ENCODE measurements around the gene ACTR6.
"Not testable (repeated sequence)": the region's sequence is repeated elsewhere in the genome, so short reads cannot be mapped to it uniquely, and the experiment has no call there.

ACTR6 gene

DNA sequence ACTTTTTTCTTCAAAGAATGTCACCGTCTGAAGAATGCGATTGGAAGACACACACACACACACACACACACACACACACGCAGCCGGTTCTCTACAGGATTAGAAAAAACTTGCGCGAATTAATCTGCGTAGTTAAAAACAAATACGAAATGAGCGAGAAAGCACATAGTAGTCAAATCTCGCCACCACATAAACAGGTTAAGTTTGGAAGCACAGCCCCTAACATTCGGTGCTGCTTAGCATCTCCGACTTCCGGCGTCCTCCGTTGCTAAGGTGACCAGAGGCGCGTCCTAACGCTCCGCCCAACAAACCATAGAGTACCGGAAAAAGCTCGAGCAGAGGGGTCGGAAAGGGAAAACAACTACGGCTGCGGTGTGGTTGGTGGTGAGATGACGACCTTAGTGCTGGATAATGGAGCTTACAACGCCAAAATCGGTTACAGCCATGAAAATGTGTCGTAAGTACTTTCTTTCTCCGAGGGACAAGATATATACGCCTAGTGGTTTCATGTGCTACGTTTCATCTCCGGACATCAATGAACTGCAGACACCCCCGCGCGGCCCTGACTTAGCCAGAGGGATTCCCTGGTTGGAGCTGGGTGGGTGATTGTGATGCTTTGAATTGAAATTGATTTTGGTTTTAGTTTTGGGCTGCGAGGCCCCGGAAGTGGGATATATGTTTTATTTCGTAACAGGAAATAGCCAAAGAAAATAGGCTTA, at the start of gene ACTR6:
Gene ACTR6, plus strand, starts transcription at position 353 of the 719 bp plus-strand sequence. Its CDS starts 37 bp downstream, at position 390.
- FAIRE-seq (peak; percentile 55), DNase-seq (ENCODE audit: insufficient read length, low spot score) (peak; percentile 91)

DNA sequence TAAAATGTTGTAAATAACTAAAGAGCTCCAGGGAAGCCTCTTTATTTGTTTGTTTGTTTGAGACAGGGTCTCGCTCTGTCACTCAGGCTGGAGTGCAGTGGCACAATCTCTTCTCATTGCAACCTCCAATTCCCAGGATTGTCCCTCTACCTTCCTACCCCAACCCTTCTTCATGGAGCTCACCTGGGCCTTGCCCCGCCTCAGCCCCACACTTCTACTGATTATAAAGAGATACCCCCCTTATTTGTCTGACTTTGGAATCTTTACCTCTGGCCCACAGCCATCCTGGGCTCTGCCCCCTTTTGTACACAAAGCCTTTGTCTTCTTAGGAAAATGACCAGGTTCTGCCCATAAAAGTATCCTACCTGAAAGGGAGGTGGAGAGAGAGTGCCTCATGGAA, 48.8 kb upstream of the ACTR6 start:
- FAIRE-seq, result no peak

DNA sequence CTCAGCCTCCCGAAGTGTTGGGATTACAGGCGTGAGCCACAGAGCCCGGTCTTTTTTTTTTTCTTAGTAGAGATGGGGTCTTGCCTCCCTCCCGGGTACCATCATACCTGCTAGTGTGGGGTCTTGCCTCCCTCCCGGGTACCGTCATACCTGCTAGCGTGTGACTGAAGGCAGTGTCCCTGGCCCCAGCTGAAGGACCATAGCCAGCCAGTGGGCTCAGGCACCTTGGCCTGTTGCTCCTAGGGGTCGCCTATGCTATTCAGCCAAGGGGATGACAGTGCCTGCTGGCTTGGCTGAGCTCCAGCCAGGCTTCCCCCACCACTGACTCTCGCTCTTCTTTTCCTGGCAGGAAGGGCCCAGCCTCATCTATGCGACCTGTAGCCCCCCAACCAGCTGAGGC, 47.5 kb upstream of the ACTR6 start:
- no peak for DNase-seq (ENCODE audit: insufficient read length, low spot score)
- FAIRE-seq, result no peak

More for the DNA sequence above, 48.8 kb upstream of the ACTR6 start:
- DNase-seq (ENCODE audit: insufficient read length, low spot score), result no peak

DNA sequence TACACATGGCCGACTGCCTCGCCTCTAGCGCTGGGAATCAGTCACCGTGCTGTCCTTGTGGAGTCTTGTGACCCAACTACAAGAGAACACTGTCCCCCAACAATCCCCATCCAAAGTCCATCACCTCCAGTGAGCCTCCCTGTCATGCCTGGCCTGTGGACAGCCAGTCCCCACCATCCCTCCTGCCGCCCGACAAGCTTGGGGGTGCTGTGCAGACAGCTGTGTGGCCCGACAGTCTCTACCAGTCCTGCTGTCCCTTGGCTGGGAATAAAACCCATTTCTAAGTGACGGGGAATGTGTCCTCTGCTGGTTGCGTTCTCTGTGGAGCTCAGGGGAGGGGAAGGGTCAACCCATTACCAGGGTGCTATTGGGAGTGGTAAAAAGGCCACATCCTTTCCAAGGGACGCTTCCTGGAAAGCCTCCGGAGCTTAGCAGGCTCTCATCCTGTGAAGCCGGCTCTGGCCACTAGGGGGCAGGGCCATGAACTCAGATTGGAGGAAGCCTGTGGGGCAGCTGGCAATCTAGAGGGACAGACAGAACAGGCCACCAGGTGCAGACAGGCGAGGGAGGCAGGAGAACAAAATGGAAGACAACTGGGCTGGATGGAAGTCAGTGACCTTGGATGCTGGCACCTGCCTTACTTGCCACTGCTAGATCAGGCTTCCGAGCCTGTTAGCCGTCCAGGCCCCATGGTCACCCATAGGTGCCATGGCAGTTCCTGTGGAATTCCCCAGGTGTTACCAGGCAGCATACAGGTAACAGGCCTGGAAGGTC, 46.0 kb upstream of the ACTR6 start:
- DNase-seq (ENCODE audit: insufficient read length, low spot score), result peak; percentile 52
- peak; percentile 16 for FAIRE-seq

DNA sequence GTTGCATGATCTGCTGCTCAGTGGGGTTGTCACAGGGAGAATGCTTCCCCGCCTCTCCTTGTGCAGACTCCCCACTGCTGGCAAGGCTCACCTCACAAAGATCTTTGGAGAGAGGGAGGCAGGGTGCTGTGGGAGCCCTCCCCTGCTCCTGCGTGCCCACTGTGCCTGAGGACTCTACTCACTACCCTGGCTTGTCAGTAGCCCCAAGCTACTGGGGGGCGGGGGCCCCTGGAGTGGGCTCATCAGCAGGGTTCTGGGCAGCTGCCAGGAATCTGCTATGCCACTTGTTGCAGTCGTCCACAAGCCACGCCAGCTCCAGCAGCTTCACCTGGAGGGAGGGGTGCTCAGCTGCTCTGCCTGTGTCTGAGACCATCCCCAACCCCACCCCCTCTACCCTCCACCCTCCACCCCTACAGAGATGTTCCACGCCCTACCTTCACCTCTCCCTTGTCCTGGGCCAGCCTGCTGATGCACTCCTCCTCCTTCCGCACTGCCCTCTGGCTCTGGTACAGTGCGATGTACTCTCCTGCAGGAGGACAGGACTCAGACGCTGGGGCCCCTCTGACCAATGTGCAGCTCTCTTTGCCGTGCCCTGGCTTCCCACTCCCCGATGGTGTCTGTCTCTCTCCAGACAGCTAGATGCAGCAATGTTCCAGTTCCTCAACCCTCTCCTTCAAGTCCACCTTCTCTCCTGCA, 43.7 kb upstream of the ACTR6 start:
- DNase-seq (ENCODE audit: insufficient read length, low spot score), result no peak
- no peak for FAIRE-seq

DNA sequence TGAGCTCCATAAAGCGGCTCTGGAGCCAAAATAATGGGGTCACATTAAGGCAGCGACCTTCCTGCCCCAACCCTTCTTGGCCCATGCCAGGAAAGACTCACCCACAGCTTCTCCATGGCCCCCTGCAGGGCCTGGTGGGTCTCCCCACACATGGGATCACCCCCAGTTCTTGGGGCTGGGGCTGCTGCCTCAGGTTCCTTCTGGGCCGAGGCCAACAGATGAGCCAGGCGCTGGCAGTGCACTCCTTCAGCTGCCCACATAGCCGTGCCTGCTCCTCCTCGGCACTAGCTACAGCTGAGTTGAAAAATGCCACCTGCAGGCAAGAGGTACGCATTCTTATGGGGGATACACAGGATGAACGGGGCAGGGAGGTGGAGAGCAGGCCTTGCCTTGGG, 43.2 kb upstream of the ACTR6 start:
- FAIRE-seq, result no peak
- DNase-seq (ENCODE audit: insufficient read length, low spot score), result no peak

DNA sequence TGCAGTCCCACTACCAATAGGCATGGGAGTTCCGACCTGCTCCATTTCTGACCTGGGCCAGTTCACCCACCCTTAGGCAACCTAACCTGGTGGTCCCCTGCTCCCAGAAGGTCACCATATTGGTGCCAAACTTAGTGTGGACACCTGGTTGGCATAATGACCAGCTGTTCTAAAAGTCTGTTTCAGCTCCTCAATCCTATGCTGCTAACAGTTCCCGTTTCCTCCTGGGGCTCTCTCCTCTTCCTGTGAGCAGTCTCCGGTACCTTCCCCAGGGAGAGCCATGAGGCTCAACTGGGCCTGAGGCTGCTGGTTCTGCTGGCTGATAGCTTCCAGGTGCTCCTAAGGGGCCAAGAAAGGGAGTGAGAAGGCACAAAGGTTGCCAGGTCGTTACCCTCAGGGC, 42.1 kb upstream of the ACTR6 start:
- FAIRE-seq (no peak), DNase-seq (ENCODE audit: insufficient read length, low spot score) (no peak)

DNA sequence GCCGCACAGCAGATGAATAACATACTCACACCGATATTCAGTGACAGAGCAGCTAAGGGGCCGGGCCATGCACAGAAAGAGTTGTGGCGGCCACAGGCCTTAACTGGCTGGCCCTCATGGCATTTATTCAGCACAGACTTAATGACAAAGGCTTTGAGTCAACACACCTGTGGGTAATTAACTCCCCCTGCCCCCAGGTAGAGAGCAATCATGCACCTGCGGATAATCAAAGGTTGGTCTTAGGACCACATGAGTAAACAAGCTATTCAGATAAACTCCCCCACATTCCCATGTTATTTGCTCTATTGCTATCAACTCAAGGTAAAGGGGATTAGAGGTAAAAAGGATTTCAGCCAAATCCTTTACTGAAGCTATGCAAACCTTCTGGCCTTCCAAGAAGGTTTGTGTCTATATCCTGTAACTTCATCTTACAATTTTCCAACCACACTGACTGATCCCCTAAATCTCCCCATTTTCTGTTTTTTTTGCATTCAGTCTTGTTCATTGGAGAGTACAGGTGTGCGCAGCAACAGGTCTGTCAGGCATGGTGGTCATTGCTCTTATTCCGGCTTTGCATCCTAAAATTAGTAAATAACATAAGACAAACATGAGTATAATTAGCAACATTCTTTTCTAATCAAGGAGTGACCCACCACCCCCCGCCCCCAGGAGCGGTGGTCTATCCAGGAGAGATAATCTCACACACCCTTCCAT, 41.1 kb upstream of the ACTR6 start:
- no peak for FAIRE-seq
- no peak for DNase-seq (ENCODE audit: insufficient read length, low spot score)

DNA sequence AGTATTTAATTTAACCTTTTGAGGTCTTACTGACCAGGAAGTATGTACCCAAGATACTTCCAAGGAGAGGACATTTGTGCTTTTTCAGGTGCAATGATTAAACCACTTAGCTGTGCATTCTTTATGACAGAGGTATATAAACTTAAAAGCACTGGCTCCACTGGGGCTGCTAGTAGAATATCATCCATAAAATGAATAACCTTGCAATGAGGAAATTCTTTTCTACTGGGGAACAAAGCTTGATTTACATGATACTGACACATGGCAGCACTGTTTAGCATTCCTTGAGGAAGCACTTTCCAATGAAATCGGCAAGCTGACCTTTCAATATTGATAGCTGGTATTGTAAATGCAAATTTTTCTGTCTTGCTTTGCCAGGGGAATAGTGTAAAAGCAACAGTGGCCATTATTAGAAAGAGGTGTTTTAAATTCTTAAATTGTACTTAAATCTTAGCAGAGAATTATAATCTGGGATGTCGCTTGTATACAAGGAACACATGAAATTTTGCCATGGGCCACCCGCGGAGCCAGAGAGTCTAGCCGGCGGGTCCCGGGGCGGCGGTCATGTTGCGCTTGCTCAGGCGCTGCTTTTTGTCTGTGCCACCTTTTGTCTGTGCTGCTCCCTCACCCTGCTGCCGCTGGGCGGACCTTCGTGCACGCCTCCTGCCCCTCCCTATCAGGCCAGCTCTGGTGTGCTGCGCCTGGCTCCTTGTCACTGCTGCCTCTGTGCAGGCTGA, 37.0 kb upstream of the ACTR6 start:
- FAIRE-seq, result peak; percentile 88

DNA sequence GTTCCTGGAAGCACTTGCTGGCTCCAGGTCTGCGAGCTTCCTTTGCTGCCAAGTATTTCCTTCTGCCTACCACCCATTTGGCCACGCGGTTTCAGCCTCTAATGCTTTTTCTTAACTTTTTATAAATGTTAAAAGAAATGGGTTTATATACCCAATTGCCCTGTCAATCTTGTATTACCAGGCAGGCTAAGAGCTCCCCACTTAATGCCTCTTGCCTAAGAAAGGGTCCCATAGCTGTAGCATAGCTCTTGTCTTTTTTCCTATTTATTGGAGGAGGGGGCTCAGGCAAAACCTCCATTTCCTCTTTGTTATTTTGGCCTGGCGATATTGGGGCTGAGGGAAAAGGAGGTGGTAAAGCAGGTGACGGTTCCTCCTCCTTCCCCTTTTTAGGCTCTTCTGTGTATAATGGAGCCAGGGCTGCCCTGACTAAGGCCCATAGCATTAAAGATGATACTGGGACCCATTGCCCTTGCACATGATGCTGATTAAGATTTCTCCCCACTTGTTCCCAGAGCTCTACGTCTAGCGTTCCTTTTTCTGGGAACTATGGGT, 36.4 kb upstream of the ACTR6 start:
- no peak for FAIRE-seq

More for the DNA sequence above, 37.0 kb upstream of the ACTR6 start:
- DNase-seq (ENCODE audit: insufficient read length, low spot score), result peak; percentile 83

DNA sequence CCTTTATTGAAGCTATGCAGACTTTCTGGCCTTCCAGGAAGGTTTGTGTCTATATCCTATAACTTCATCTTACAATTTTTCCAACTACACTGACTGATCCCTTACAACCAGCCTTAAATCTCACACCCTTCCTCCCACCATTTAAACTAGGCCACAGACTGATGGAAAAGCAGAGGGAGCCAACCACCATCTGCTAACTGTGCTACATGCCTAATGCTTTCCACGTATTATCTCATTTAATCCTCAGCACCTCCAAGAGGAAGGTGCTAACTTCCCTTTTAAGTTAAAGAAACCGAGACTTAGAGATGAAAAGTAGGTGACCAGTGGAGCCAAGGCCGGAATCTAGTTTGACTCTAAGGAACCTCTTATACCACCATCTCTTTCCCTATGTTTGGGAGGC, 35.3 kb upstream of the ACTR6 start:
- FAIRE-seq (no peak), DNase-seq (ENCODE audit: insufficient read length, low spot score) (no peak)

More for the DNA sequence above, 36.4 kb upstream of the ACTR6 start:
- DNase-seq (ENCODE audit: insufficient read length, low spot score), result no peak

DNA sequence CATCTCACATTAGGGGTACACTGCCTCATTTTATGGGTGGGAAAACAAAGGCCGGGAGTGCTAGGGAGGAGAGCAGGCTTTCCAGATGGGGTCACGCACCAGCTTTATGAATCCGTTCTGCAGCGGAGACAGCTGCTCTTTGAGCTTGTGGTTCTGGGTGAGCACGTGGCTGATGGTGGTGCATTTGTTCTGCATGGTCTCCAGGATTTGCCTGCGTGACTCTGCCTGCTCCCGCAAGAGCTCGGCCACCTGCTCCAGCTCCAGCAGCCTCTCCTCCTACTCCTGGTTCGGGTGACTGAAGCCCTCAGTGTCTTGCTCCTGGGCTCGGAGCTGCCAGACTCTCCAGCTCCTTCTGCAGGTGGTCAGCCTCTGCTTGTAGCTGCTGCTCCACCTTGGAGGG, 34.4 kb upstream of the ACTR6 start:
- DNase-seq (ENCODE audit: insufficient read length, low spot score), result no peak
- FAIRE-seq, result no peak

DNA sequence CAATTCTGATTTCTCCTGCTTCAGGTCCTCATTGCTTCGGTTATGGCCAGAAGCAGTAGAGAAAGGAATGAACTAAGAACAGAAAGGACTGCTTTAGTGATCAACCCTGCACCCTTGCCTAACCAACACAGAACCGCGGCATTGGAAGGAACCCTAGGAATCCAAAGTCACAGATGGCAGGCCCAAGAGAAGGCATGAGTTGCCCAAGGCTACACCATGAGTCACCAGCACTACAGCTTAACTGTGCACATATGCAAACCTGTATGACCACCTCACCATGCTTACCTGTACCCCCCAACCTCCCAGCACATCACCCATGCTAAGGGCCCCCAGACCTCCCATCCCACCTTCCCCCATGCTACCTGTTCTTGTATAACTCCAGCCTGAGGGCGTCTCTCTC, 32.1 kb upstream of the ACTR6 start:
- DNase-seq (ENCODE audit: insufficient read length, low spot score), result no peak
- FAIRE-seq, result no peak

DNA sequence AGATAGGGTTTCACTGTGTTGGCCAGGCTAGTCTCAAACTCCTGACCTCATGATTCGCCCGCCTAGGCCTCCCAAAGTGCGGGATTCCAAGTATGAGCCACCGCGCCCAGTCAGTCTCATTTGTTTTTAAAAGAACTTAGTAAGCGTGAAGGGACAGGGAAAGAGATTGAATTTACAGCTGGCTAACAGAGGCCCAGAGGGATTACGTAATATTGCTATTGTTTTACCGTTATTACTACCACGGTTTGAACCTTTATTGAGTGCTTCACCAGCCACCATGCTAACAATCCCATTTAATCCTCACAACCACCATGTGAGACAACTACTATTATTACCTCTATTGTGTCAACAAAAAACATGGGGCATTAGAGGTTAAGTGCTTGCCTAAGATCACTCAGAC, 31.3 kb upstream of the ACTR6 start:
- FAIRE-seq (no peak), DNase-seq (ENCODE audit: insufficient read length, low spot score) (no peak)

DNA sequence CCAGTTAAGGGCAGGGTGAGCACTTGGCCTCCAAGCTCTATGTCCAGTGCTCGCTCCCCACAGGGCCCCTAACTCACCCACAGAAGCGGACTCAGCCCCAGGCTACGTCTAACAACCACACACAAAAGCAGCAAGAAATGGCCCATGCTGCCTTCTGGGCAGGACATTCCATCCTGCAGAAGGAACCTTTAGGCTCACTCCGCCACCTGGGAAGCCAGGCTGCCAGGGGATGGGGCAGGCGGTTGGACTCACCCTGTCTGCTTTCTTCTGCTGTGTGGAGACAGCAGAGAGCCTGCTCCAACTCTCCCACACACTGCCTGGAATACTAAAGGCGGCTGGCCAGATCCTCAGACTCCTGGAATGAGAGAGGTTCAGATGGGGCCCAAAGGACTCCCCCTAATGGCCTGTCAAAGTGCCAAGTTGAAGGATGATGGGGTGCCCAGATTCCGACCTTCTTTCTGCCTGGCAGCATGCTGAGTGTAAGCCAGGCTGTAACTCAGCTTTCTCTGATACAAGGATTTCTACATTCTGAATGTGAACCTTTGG, 30.2 kb upstream of the ACTR6 start:
- no peak for FAIRE-seq

DNA sequence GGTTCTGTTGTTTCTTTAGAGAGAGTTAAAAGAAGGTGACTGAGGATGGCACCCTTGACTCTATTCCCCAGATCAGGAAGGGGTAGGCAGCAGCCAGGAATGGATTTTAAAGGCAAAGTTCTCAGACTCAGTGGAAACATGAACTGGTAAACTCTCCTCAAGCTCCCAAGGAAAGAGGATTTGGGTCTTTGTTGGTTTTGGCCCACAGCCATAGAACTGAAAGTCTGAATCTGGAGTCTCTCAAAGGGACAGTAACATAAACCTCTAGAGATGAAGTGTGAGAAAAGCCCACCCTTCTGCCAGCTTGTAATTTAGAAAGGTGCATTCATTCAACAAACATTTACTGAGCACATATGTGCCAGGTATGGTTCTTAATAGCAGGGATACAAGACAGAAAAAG, 29.4 kb upstream of the ACTR6 start:
- FAIRE-seq (no peak), DNase-seq (ENCODE audit: insufficient read length, low spot score) (no peak)

More for the DNA sequence above, 30.2 kb upstream of the ACTR6 start:
- no peak for DNase-seq (ENCODE audit: insufficient read length, low spot score)

DNA sequence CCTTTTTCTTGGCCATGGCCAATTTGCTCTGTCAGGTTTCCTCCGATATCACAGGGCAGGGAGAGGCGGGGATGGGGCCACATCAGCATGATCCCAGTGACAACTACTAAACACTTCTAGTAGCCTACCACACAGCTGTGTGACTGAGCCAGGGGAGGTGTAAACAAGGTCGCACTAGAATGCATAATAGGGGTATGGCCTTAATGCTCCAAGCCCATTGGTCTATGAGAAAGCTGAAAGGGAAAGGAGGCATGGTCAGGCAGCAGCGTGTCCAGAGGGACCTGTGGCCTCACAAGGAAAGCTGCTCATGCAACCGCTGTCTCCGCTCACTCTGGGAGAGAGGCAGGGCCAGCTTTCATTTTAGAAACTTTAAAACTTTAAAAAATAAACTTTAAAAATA, 27.5 kb upstream of the ACTR6 start:
- no peak for DNase-seq (ENCODE audit: insufficient read length, low spot score)
- FAIRE-seq, result no peak

DNA sequence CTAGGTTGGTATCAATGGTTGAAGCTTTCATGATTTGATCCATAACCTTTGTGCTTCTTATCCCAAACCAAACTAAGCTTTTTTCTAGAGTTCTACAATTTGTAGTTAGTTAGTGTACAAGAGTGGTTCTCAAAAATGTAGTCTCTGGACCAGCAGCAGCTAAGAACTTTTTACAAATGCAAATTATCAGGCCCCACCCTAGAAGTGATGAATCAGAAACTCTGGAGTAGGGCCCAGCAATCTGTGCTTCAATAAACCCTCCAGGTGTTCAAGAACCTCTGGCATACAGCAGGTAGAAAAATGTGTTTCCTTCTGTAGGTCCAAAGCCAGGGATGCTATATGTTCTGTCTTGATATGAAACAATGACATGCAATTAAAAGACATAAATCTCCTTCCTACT, 26.1 kb upstream of the ACTR6 start:
- DNase-seq (ENCODE audit: insufficient read length, low spot score) (no peak), FAIRE-seq (no peak)

DNA sequence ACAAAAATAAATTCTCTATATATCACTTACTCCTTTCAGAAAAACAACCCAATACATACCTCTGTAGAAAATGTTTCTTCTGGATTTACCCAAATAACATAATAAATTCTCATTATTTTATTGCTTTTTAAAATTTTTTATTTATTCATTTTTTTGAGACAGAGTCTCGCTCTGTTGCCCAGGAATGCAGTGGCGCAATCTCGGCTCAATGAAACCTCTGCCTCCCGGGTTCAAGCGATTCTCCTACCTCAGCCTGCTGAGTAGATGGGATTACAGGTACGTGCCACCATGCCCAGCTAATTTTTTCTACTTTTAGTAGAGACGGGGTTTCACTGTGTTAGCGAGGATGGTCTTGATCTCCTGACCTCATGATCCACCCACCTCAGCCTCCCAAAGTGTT, 24.1 kb upstream of the ACTR6 start:
- not testable (repeated sequence) for DNase-seq (ENCODE audit: insufficient read length, low spot score); FAIRE-seq

DNA sequence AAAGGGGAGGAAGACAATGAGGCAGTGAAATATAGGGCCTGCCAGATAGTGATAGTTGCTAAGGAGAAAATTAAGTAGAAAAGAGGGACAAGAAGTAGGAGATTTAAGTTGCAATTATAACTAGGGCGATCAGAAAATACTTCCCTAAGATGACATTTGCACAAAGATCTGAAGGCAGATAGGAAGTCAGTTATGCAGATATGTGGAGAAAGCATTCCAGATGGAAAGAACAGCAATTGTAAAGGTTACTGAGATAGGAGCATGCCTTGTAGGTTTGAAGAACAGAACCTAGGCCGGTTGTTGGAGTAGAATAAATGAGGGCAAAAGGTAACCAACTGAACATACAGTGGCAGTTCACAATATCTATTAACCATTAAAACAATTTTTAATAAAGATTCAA, 21.4 kb upstream of the ACTR6 start:
- DNase-seq (ENCODE audit: insufficient read length, low spot score), result no peak
- no peak for FAIRE-seq

Data from HTR-8/SVneo (cell line).